GM18507 (cell line): ENCODE data around the gene CLIP1.
"Not testable (repeated sequence)": the region's sequence is repeated elsewhere in the genome, so short reads cannot be mapped to it uniquely, and the experiment has no call there.

Experiments
- DNase-seq: peaks from one replicate; pipeline ENCODE4 v3.0.0; 2011; ENCODE audit warnings: low read depth; ENCODE audit not compliant: insufficient read length; ENCODE audit errors: extremely low spot score
- FAIRE-seq: peaks from 2 replicates; lab custom pipeline; 2011; peaks lifted over from hg19 to GRCh38; lab: Jason Lieb, UNC

CLIP1 gene

GRCh38 chr12:122438822-122439221 is 16.4 kb upstream of the CLIP1 start:
- not testable (repeated sequence) for FAIRE-seq, DNase-seq

GRCh38 chr12:122437656-122438121 is 15.2 kb upstream of the CLIP1 start:
- FAIRE-seq, result no peak
- DNase-seq, result no peak

- no peak for DNase-seq
These were observed 12.7 kb upstream of the CLIP1 start for GRCh38 chr12:122435186-122435585.

GRCh38 chr12:122429043-122429442 is 6.6 kb upstream of the CLIP1 start:
- not testable (repeated sequence) for FAIRE-seq, DNase-seq

More at GRCh38 chr12:122435186-122435585, 12.7 kb upstream of the CLIP1 start:
- no peak for FAIRE-seq

- FAIRE-seq (no peak), DNase-seq (no peak)
These were observed 4.9 kb upstream of the CLIP1 start for GRCh38 chr12:122427403-122427802.

GRCh38 chr12:122423258-122424165 is 1.0 kb upstream of the CLIP1 start:
- FAIRE-seq, result peak; percentile 54
- no peak for DNase-seq

GRCh38 chr12:122422730-122423257 is 325 bp upstream of the CLIP1 start:
- DNase-seq (no peak), FAIRE-seq (no peak)

- FAIRE-seq, result peak; percentile 15
- no peak for DNase-seq
These were observed 1.2 kb downstream of the CLIP1 start for GRCh38 chr12:122421187-122421820.

- no peak for FAIRE-seq
- DNase-seq, result no peak
These were observed 1.9 kb downstream of the CLIP1 start for GRCh38 chr12:122420471-122421162.

- not testable (repeated sequence) for FAIRE-seq, DNase-seq
These were observed 3.4 kb downstream of the CLIP1 start for GRCh38 chr12:122419094-122419493.

GRCh38 chr12:122415665-122416064 is 6.8 kb downstream of the CLIP1 start:
- not testable (repeated sequence) for DNase-seq, FAIRE-seq

GRCh38 chr12:122413516-122414404 is 8.7 kb downstream of the CLIP1 start:
- no peak for DNase-seq
- peak; percentile 29 for FAIRE-seq

- DNase-seq, result no peak
- FAIRE-seq, result no peak
These were observed 9.5 kb downstream of the CLIP1 start for GRCh38 chr12:122412851-122413433.

- no peak for DNase-seq
- no peak for FAIRE-seq
These were observed 10.9 kb downstream of the CLIP1 start for GRCh38 chr12:122411537-122411936.

- DNase-seq (no peak), FAIRE-seq (no peak)
These were observed 15.3 kb downstream of the CLIP1 start for GRCh38 chr12:122407208-122407607.

- DNase-seq (no peak), FAIRE-seq (no peak)
These were observed 15.7 kb downstream of the CLIP1 start for GRCh38 chr12:122406701-122407164.

- FAIRE-seq (no peak), DNase-seq (no peak)
These were observed 18.6 kb downstream of the CLIP1 start for GRCh38 chr12:122403831-122404230.

- peak; percentile 66 for FAIRE-seq
- no peak for DNase-seq
These were observed 19.2 kb downstream of the CLIP1 start for GRCh38 chr12:122403115-122403770.
